ENCODE results near the gene ZNF740.

GRCh38 chr12:53186745-53187144 lies 6.2 kb downstream of the ZNF740 start:
- TF ChIP-seq ATF7 (IDR thresholded peaks at IDR 0.05; ENCODE audit: low read depth) (no peak), IRF3 (IDR thresholded peaks at IDR 0.05) (no peak), POLR2AphosphoS2 (IDR thresholded peaks at IDR 0.05; ENCODE audit: low read depth, low read length) (no peak), CTCF (IDR thresholded peaks at IDR 0.05 in 2 of 3, conservative IDR thresholded peaks at IDR 0.05 in 1 of 3; ENCODE audit: control insufficient read depth in 2 of 3, extremely low read depth in 1 of 3, insufficient read depth in 1 of 3, low read depth in 3 of 3, low read length in 3 of 3) (no peak), HDAC6 (IDR thresholded peaks at IDR 0.05; ENCODE audit: unreplicated experiment) (no peak), EZH2 (IDR thresholded peaks at IDR 0.05; ENCODE audit: borderline replicate concordance, control insufficient read depth, low read depth, low read length) (no peak), PKNOX1 (IDR thresholded peaks at IDR 0.05) (no peak), MAX (IDR thresholded peaks at IDR 0.05; ENCODE audit: low read depth, low read length) (no peak), JUND (IDR thresholded peaks at IDR 0.05; ENCODE audit: low read depth, low read length) (no peak), TARDBP (IDR thresholded peaks at IDR 0.05; ENCODE audit: borderline replicate concordance) (no peak), TCF12 (IDR thresholded peaks at IDR 0.05; ENCODE audit: low read depth, low read length) (no peak), BRCA1 (IDR thresholded peaks at IDR 0.05; ENCODE audit: low read depth, low read length) (no peak), CBFB (IDR thresholded peaks at IDR 0.05; ENCODE audit: low read depth) (no peak)

All from GM12878 (cell line).